A549 (cell line): ENCODE data around the gene MYADML2. TPM values are rescaled to one million over a fixed set of nuclear protein-coding genes. Genes with fewer than 3 reads are reported as not detected.

Experiments used
- ATOH8 ChIP-seq: fragments of 250-450 bp; sonication (Bioruptor Pico); IDR thresholded peaks from 2 replicates; pipeline ENCODE4 v1.5.0; 2020; ENCODE audit warnings: low read depth, mild to moderate bottlenecking, moderate library complexity
- BHLHE40 ChIP-seq: IDR thresholded peaks from 2 replicates; pipeline ENCODE4 v1.6.1; 2012; ENCODE audit warnings: low read depth, low read length, inconsistent platforms
- CBX8 ChIP-seq: fragments of 200-600 bp; sonication (generic); IDR thresholded peaks from 2 replicates; pipeline ENCODE4 v1.6.1; 2016
- CEBPB ChIP-seq, 2 experiments: fragments of >200 bp in 1 of 2; sonication (Bioruptor Twin) in 1 of 2; formaldehyde crosslinking in 1 of 2; IDR thresholded peaks; 2 replicates each; pipeline ENCODE4 v1.6.1; 2012 to 2016
- CHD2 ChIP-seq: fragments of 150-350 bp; IDR thresholded peaks from 2 replicates; pipeline ENCODE4 v1.6.1; 2014; ENCODE audit warnings: low read length; ENCODE audit not compliant: partially characterized antibody
- EHF ChIP-seq: fragments of 250-450 bp; sonication (Bioruptor Pico); IDR thresholded peaks from 2 replicates; pipeline ENCODE4 v1.5.0; 2020; ENCODE audit warnings: mild to moderate bottlenecking
- ELK1 ChIP-seq: fragments of 150-350 bp; IDR thresholded peaks from 2 replicates; pipeline ENCODE4 v1.6.1; 2014; ENCODE audit warnings: low read depth, mild to moderate bottlenecking, low read length
- EP300 ChIP-seq, 2 experiments: fragments of >200 bp; sonication (Bioruptor Twin); formaldehyde crosslinking; IDR thresholded peaks; 2 replicates in 1 of 2; 3 replicates in 1 of 2; pipeline ENCODE4 v1.6.1; 2016 to 2017
- ESRRA ChIP-seq: fragments of 150-350 bp; IDR thresholded peaks from 2 replicates; pipeline ENCODE4 v1.6.1; 2014; ENCODE audit warnings: mild to moderate bottlenecking, low read length, borderline replicate concordance
- FOSB ChIP-seq: fragments of 250-450 bp; sonication (Bioruptor Pico); IDR thresholded peaks from 2 replicates; pipeline ENCODE4 v1.5.0; 2020; ENCODE audit warnings: mild to moderate bottlenecking, moderate library complexity
- GATA3 ChIP-seq: IDR thresholded peaks from 2 replicates; pipeline ENCODE4 v1.6.1; 2012; ENCODE audit warnings: borderline replicate concordance
- HDAC2 ChIP-seq: fragments of 200-600 bp; sonication (generic); IDR thresholded peaks from 2 replicates; pipeline ENCODE4 v1.6.1; 2016
- HEYL ChIP-seq: fragments of 250-450 bp; sonication (Bioruptor Pico); IDR thresholded peaks from 2 replicates; pipeline ENCODE4 v1.8.0; 2021; ENCODE audit warnings: mild to moderate bottlenecking, moderate library complexity
- HMGXB4 ChIP-seq: fragments of 250-450 bp; sonication (Bioruptor Pico); IDR thresholded peaks from 2 replicates; pipeline ENCODE4 v1.5.0; 2021; ENCODE audit warnings: mild to moderate bottlenecking, moderate library complexity, borderline replicate concordance
- HOXB13 ChIP-seq: fragments of 250-450 bp; sonication (Bioruptor Pico); IDR thresholded peaks from 2 replicates; pipeline ENCODE4 v1.5.0; 2020; ENCODE audit warnings: low read depth, mild to moderate bottlenecking, moderate library complexity
- JUN ChIP-seq, 2 experiments: fragments of >200 bp; sonication (Bioruptor Twin); formaldehyde crosslinking; IDR thresholded peaks; 2 replicates in 1 of 2; 3 replicates in 1 of 2; pipeline ENCODE4 v1.6.1; 2016 to 2017
- JUNB ChIP-seq: fragments of >200 bp; sonication (Bioruptor Twin); formaldehyde crosslinking; IDR thresholded peaks from 2 replicates; pipeline ENCODE4 v1.6.1; 2016
- KDM1A ChIP-seq: fragments of 200-600 bp; sonication (generic); IDR thresholded peaks from 2 replicates; pipeline ENCODE4 v1.6.1; 2016; ENCODE audit warnings: low read depth, mild to moderate bottlenecking
- KDM5A ChIP-seq: fragments of 200-600 bp; sonication (generic); IDR thresholded peaks from 2 replicates; pipeline ENCODE4 v1.6.1; 2016; ENCODE audit warnings: antibody characterized with exemption, mild to moderate bottlenecking
- MAFK ChIP-seq: fragments of 450-650 bp; IDR thresholded peaks from 2 replicates; pipeline ENCODE4 v1.6.1; 2014; ENCODE audit not compliant: partially characterized antibody
- MAX ChIP-seq: IDR thresholded peaks from 2 replicates; pipeline ENCODE4 v1.6.1; 2012
- MAZ ChIP-seq: fragments of 150-350 bp; IDR thresholded peaks from 2 replicates; pipeline ENCODE4 v1.6.1; 2014; ENCODE audit warnings: antibody characterized with exemption, low read depth, low read length, borderline replicate concordance
- MYC ChIP-seq: IDR thresholded peaks from 2 replicates; pipeline ENCODE4 v1.6.1; 2012; ENCODE audit warnings: mild to moderate bottlenecking, inconsistent platforms, low read length, improper control_type of control experiment, borderline replicate concordance
- NPAS2 ChIP-seq: fragments of 250-450 bp; sonication (Bioruptor Pico); IDR thresholded peaks from 2 replicates; pipeline ENCODE4 v1.8.0; 2022; ENCODE audit warnings: mild to moderate bottlenecking, moderate library complexity, borderline replicate concordance
- NR3C1 ChIP-seq: fragments of >200 bp; sonication (Bioruptor Twin); formaldehyde crosslinking; IDR thresholded peaks from 3 replicates; pipeline ENCODE4 v1.6.1; 2017
- PBX3 ChIP-seq: IDR thresholded peaks from 2 replicates; pipeline ENCODE4 v1.6.1; 2012
- PHF8 ChIP-seq: fragments of 200-600 bp; sonication (generic); IDR thresholded peaks from 2 replicates; pipeline ENCODE4 v1.6.1; 2016; ENCODE audit warnings: low read depth, mild to moderate bottlenecking, antibody characterized with exemption, moderate library complexity, borderline replicate concordance
- POLR2A ChIP-seq: IDR thresholded peaks from 2 replicates; pipeline ENCODE4 v1.6.1; 2012; ENCODE audit warnings: mild to moderate bottlenecking, low read length
- POLR2AphosphoS2 ChIP-seq: conservative IDR thresholded peaks from 2 replicates; pipeline ENCODE4 v1.6.1; 2012; ENCODE audit warnings: low read length, improper control_type of control experiment, inconsistent platforms
- RAD21 ChIP-seq, 2 experiments: fragments of >200 bp in 1 of 2; sonication (Bioruptor Twin) in 1 of 2; formaldehyde crosslinking in 1 of 2; IDR thresholded peaks in 1 of 2; conservative IDR thresholded peaks in 1 of 2; 2 replicates in 1 of 2; 3 replicates in 1 of 2; pipeline ENCODE4 v1.6.1; 2012 to 2018; ENCODE audit warnings: inconsistent platforms in 1 of 2
- RFX5 ChIP-seq: fragments of 450-650 bp; IDR thresholded peaks from 2 replicates; pipeline ENCODE4 v1.7.1; 2014; ENCODE audit warnings: antibody characterized with exemption, mild to moderate bottlenecking, moderate library complexity
- RNF2 ChIP-seq: fragments of 200-600 bp; sonication (generic); IDR thresholded peaks from 2 replicates; pipeline ENCODE4 v1.6.1; 2016; ENCODE audit warnings: low read depth, mild to moderate bottlenecking, antibody characterized with exemption, moderate library complexity, borderline replicate concordance
- SMC3 ChIP-seq: fragments of >200 bp; sonication (Bioruptor Twin); formaldehyde crosslinking; IDR thresholded peaks from 3 replicates; pipeline ENCODE4 v1.6.1; 2018; ENCODE audit warnings: inconsistent platforms
- TP53 ChIP-seq: fragments of 250-450 bp; sonication (Bioruptor Pico); IDR thresholded peaks from 2 replicates; pipeline ENCODE4 v1.5.0; 2021; ENCODE audit warnings: mild to moderate bottlenecking, moderate library complexity
- ZC3H11A ChIP-seq: fragments of 450-650 bp; IDR thresholded peaks from 2 replicates; pipeline ENCODE4 v1.6.1; 2014; ENCODE audit warnings: antibody characterized with exemption, mild to moderate bottlenecking
- ZFP36 ChIP-seq: fragments of 450-650 bp; IDR thresholded peaks from 2 replicates; pipeline ENCODE4 v1.6.1; 2014; ENCODE audit warnings: borderline replicate concordance; ENCODE audit not compliant: partially characterized antibody
- ZNF302 ChIP-seq: fragments of 250-450 bp; sonication (Bioruptor Pico); IDR thresholded peaks from 2 replicates; pipeline ENCODE4 v1.9.0; 2021; ENCODE audit warnings: inconsistent platforms, mild to moderate bottlenecking, moderate library complexity
- ZSCAN20 ChIP-seq: fragments of 250-450 bp; sonication (Bioruptor Pico); IDR thresholded peaks from 2 replicates; pipeline ENCODE4 v1.8.0; 2022; ENCODE audit warnings: mild to moderate bottlenecking, moderate library complexity
- polyA plus RNA-seq, 4 experiments: library from polyadenylated mRNA; depleted of rRNA in 3 of 4; stranded (reverse); fragments of >200 nt; fragmentation: RNase III in 1 of 4; extraction: RNeasy Plus Mini Kit Qiagen cat#74134 plus additional on column Dnase treatment in 1 of 4; gene quantifications; 2 replicates in 3 of 4; 3 replicates in 1 of 4; pipeline ENCODE4 v1.2.3, GENCODE V29; 2011 to 2017

MYADML2 gene
- polyA plus RNA-seq, 2 of the 4 experiments (the other 2 are of a cell fraction), result not detected

GRCh38 chr17:81927653-81928543 is 19.1 kb downstream of the MYADML2 start, which contains the start of gene MAFG (continued):
- TF ChIP-seq JUNB (no peak), TP53 (CRISPR knock-in tag) (no peak), EP300 (IDR thresholded peaks at IDR 0.05) (no peak), ATOH8 (CRISPR knock-in tag) (no peak), ESRRA (no peak), KDM1A (no peak), GATA3 (no peak), NR3C1 (no peak), HMGXB4 (no peak), ZNF302 (CRISPR knock-in tag) (no peak), RNF2 (peak; percentile 42; the same call in 1 of the 2 replicates), PBX3 (peak; percentile 50), MAZ (no peak), FOSB (no peak), MAX (peak; percentile 68), ZFP36 (no peak), HDAC2 (no peak), MYC (no peak; the same call in 1 of the 2 replicates), MAFK (no peak), RAD21 (conservative IDR thresholded peaks at IDR 0.05 in 1 of 2, IDR thresholded peaks at IDR 0.05 in 1 of 2) (peak in 1 of 2 experiments; percentile 54; a peak in 3 of 5 replicates), KDM5A (0 out of 2 replicates have a peak, but pooled peaks have one; percentile 19), EHF (CRISPR knock-in tag) (no peak), BHLHE40 (no peak), ZSCAN20 (CRISPR knock-in tag) (no peak), JUN (IDR thresholded peaks at IDR 0.05) (peak; percentile 53 to 87; a peak in 4 of 5 replicates), PHF8 (peak; percentile 70), HOXB13 (CRISPR knock-in tag) (no peak), SMC3 (peak; percentile 54), CEBPB (IDR thresholded peaks at IDR 0.05) (no peak), ZC3H11A (no peak), ELK1 (no peak), RFX5 (no peak), CHD2 (no peak), POLR2A (peak; percentile 33), HEYL (CRISPR knock-in tag) (no peak), POLR2AphosphoS2 (no peak), NPAS2 (CRISPR knock-in tag) (no peak), CBX8 (no peak)
